K562 (cell line): Measurements from ENCODE around the gene PREX1.

ENCODE experiments used
- CTCF ChIP-seq, 3 experiments: IDR thresholded peaks in 2 of 3; conservative IDR thresholded peaks in 1 of 3; 2 replicates each; pipeline ENCODE4 v1.5.1; 2011 to 2012; ENCODE audit warnings: low read length in 3 of 3, mild to moderate bottlenecking in 3 of 3, control low read depth in 2 of 3, improper control_type of control experiment in 1 of 3, inconsistent platforms in 1 of 3, low read depth in 1 of 3, mixed read lengths in 1 of 3, moderate library complexity in 1 of 3; ENCODE audit not compliant: insufficient read depth in 2 of 3
- SPI1 ChIP-seq: IDR thresholded peaks from 2 replicates; pipeline ENCODE4 v1.6.1; 2011; ENCODE audit warnings: low read depth, low read length, control low read depth, borderline replicate concordance
- ZHX1 ChIP-seq: fragments of 150-350 bp; conservative IDR thresholded peaks from 2 replicates; pipeline ENCODE4 v1.6.1; 2014; ENCODE audit warnings: low read length
- ZNF23 ChIP-seq: fragments of 250-450 bp; sonication (Bioruptor Pico); IDR thresholded peaks from 2 replicates; pipeline ENCODE4 v1.4.0; 2020; ENCODE audit warnings: mild to moderate bottlenecking

GRCh38 chr20:48826069-48826468 is 1.7 kb downstream of the PREX1 start:
- TF ChIP-seq SPI1 (no peak), CTCF (IDR thresholded peaks at IDR 0.05 in 2 of 3, conservative IDR thresholded peaks at IDR 0.05 in 1 of 3; ENCODE audit: insufficient read depth in 2 of 3, low read depth in 1 of 3, low read length in 3 of 3) (no peak), ZHX1 (no peak), ZNF23 (CRISPR knock-in tag) (no peak)
